ENCODE results near the gene CNKSR1. TPM values are rescaled to one million over a fixed set of nuclear protein-coding genes. Genes with fewer than 3 reads are reported as not detected.

Gene CNKSR1
- total RNA-seq, 6 experiments from 2014 or later = 0.19 to 0.57 (median 0.33) TPM

DNA sequence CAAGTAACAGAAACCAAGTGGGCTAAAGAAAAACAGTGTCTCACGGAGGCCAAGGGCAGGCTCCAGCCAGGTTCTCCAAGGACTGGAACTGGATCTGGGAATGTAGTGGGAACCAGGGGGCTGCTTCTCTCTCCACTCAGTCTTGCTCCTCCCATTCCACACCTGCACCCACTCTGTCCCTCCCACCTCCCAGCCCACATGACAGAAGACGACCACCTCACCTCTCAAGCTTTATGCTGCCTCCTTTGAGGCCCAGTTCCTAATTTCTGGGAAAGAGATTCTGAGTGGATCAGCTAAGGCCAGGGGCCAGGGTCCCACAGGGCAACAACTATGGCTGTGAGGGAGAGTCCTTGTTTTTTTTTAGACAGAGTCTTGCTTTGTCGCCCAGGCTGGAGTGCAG is 38.0 kb downstream of the CNKSR1 start:
- H3K27ac Mint-ChIP-seq = no peak overlapping the region
- H3K4me3 Mint-ChIP-seq = no peak overlapping the region
- no peak for DNase-seq
- no peaks in the 10 kb centered on the region for H3K9me3 Mint-ChIP-seq
- no peak for TF ChIP-seq CTCF (IDR thresholded peaks at IDR 0.05)
- H3K27me3 Mint-ChIP-seq (ENCODE audit: insufficient read depth) = peaks cover 33% of the 10 kb centered on the region
- H3K4me1 Mint-ChIP-seq (ENCODE audit: low read depth) = no peaks in the 10 kb centered on the region
- no peaks in the 10 kb centered on the region for H3K36me3 Mint-ChIP-seq (ENCODE audit: low read depth)

GRCh38 chr1:26218906-26219494 is 41.7 kb downstream of the CNKSR1 start:
- H3K27ac Mint-ChIP-seq = no peak overlapping the region
- DNase-seq = no peak
- no peak overlapping the region for H3K4me3 Mint-ChIP-seq
- H3K9me3 Mint-ChIP-seq = no peaks in the 10 kb centered on the region
- TF ChIP-seq CTCF (IDR thresholded peaks at IDR 0.05) = no peak
- H3K27me3 Mint-ChIP-seq (ENCODE audit: insufficient read depth) = peaks cover 46% of the 10 kb centered on the region
- no peaks in the 10 kb centered on the region for H3K4me1 Mint-ChIP-seq (ENCODE audit: low read depth)
- H3K36me3 Mint-ChIP-seq (ENCODE audit: low read depth) = no peaks in the 10 kb centered on the region

DNA sequence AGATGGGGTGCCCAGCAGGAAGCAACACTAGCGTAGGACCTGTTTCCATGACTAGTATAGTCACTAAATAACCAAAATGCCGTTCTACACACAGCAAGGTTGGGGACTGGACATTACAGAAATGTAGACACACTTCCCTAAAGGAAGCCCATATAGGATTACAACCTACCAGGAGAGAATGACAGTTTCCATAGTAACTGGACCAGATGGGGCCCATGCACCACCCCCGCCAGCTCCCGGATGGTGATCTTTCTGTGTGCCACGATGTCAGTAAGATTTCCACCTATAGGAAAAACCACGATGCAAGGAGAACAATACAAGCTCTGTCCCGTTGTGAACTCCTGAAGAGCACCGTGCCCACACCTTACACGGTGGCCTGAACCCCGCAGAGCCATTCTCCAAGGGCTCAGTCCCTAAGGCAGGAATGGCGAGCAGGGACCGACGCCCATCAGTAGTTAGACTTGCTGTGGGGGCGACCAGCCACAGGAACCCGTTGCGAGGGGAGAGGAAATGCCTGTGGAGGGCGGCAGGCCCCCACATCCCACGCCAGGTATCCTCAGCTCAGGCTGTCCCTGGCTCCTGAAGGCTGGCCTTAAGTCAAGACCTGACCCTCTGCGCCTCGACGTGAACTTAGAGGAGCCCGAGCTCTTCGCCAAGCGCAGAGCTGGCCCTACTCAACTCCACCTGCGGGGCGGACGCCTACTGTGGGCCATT is 43.1 kb downstream of the CNKSR1 start:
- Mint-ChIP-seq H3K27me3 (ENCODE audit: insufficient read depth) (peaks cover 54% of the 10 kb centered on the region), H3K9me3 (no peaks in the 10 kb centered on the region), H3K4me3 (no peak overlapping the region), H3K27ac (no peak overlapping the region), H3K4me1 (ENCODE audit: low read depth) (no peaks in the 10 kb centered on the region), H3K36me3 (ENCODE audit: low read depth) (no peaks in the 10 kb centered on the region)
- no peak for DNase-seq
- no peak for TF ChIP-seq CTCF (IDR thresholded peaks at IDR 0.05)

DNA sequence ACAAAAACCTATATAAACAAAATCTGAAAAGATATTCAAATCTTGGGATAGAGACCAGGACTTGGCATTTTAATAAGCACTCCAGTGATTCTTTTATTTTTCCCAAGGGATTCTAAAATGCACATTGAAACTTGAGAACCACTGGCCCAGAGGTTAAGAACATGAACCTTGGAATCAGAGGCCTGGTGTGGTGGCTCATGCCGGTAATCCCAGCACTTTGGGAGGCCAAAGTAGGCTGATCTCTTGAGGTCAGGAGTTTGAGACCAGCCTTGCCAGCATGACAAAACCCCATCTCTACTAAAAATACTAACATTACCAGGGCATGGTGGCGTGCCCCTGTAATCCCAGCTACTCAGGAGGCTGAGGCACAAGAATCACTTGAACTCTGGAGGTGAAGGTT is 43.8 kb downstream of the CNKSR1 start:
- Mint-ChIP-seq H3K9me3 (no peaks in the 10 kb centered on the region), H3K27ac (no peak overlapping the region), H3K4me3 (no peak overlapping the region), H3K36me3 (ENCODE audit: low read depth) (no peaks in the 10 kb centered on the region), H3K27me3 (ENCODE audit: insufficient read depth) (peaks cover 62% of the 10 kb centered on the region), H3K4me1 (ENCODE audit: low read depth) (peaks cover 7% of the 10 kb centered on the region)
- no peak for DNase-seq
- TF ChIP-seq CTCF (IDR thresholded peaks at IDR 0.05) = no peak

- no peak for TF ChIP-seq CTCF (IDR thresholded peaks at IDR 0.05)
- H3K9me3 Mint-ChIP-seq = no peaks in the 10 kb centered on the region
- H3K4me1 Mint-ChIP-seq (ENCODE audit: low read depth) = peaks cover 7% of the 10 kb centered on the region
- DNase-seq = no peak
- no peak overlapping the region for H3K27ac Mint-ChIP-seq
- no peaks in the 10 kb centered on the region for H3K36me3 Mint-ChIP-seq (ENCODE audit: low read depth)
- peaks cover 57% of the 10 kb centered on the region for H3K27me3 Mint-ChIP-seq (ENCODE audit: insufficient read depth)
- no peak overlapping the region for H3K4me3 Mint-ChIP-seq
Measured at GRCh38 chr1:26224606-26225005, 47.3 kb downstream of the CNKSR1 start.
